SIG-M5 treated with dmso at 0.1 percent for 504 hours (cell line): ENCODE data around the gene DHCR24.

Experiments used
- DNase-seq: peaks from one replicate; lab custom pipeline; 2025; ENCODE audit not compliant: unreplicated experiment; lab: John Stamatoyannopoulos, UW

DHCR24 gene

DNA sequence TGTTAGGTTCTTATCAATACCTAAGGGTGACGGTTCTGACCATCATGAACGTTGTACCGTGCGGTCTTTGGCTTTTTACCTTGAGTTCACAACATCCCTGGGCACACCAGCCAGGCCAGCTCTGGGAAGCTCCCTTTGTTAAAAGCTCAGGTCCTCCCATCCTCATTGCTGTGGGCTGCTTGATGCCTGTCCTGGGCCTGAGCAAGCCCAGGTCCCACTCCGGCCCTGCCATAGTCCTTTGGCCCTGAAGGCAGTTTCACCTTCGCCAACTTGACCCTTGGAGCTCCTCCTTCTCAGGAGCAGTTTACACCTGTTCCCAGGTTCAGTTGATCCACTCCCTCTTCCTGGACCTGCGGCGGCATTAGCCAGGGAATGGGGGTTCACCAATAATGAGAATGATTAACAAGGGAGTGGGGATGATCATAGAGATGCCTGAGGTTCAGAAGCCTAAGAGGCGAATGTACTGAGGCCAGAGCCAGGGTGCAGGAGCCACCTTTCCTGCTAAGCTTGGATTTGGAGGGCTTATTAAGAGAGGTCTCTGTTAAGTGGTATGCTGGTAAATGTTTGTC, 40.2 kb downstream of the DHCR24 start:
- DNase-seq = no peak

DNA sequence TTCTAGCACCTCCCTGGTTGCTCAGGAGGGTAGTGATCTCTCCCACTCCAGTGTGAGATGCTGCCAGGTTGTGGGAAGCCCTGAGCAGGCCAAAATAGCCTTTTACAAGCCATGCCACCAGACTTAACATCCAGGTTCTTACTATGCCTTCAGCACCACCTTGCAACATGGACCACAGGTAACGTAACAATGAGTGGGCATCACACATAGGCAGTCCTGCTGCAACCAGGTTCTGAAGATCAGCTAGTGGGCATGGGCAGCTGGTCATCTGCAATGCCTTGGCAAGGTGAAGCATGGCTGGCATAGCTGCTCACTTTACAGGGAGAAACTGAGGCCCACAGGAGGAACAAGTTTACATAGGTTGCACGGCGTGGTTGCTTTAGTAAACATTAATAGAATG, 40.7 kb downstream of the DHCR24 start:
- no peak for DNase-seq

DNA sequence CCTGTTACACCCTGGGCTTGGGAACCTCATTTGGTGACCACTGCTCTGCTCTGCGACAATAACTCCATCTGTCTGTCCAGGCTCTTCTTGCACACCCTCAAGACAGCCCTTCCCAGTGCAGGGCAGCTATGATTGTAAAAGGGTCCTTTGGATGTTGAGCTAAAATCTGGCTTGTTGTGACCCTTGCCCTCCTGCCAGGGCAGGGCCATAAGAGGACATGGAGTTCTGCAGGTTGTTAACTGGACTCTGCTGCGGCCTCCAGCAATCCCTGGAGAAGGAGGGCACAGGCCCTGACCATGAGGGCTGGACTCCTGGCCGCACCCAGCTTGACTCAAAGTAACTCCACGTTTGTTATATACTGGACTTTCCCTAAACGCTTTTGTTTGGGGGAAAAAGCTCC, 41.2 kb downstream of the DHCR24 start:
- DNase-seq = no peak

DNA sequence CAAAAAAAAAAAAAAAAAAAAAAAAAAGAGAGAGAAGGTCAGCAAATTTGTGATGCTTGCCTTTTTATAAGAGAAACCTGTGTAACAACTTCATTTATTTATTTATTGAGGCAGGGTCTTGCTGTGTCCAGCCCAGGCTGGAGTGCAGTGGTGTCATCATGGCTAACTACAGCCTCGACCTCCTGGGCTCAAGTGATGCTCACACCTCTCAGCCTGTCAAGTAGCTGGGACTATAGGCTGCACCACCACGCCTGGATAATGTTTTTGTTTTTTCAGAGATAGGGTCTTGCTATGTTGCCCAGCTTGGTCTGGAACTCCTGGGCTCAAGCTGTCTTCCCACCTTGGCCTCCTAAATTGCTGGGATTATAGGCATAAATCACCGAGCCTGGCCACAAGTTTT, 42.4 kb downstream of the DHCR24 start:
- no peak for DNase-seq

DNA sequence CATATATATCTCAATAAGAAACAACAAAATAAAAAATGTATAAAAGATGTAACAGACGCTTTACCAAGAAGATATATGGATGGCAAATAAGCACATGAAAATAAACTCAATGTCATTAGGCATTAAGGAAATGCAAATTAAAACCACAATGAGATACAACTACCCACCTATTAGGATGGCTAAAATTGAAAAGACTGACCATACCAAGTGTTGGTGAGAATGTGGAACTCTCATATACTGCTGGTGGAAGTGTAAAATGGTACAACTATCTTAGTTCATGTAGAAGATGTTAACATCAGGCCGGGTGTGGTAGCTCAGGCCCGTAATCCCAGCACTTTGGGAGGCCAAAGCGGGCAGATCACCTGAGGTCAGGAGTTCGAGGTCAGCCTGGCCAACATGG, 43.5 kb downstream of the DHCR24 start:
- DNase-seq = no peak

DNA sequence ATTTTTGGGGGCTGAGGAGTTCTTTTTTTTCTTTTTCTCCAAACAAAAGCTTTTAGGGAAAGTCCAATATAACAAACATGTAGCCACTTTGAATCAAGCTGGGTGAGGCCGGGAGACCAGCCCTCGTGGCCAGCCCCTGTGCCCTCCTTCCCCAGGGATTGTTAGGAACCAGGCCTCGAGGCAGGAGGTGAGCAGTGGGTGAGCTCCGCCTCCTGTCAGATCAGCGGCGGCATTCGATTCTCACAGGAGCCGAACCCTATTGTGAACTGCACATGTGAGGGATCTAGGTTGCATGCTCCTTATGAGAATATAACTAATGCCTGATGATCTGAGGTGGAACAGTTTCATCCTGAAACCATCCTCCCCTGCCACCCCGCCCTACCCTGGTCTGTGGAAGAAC, 44.0 kb downstream of the DHCR24 start:
- no peak for DNase-seq

DNA sequence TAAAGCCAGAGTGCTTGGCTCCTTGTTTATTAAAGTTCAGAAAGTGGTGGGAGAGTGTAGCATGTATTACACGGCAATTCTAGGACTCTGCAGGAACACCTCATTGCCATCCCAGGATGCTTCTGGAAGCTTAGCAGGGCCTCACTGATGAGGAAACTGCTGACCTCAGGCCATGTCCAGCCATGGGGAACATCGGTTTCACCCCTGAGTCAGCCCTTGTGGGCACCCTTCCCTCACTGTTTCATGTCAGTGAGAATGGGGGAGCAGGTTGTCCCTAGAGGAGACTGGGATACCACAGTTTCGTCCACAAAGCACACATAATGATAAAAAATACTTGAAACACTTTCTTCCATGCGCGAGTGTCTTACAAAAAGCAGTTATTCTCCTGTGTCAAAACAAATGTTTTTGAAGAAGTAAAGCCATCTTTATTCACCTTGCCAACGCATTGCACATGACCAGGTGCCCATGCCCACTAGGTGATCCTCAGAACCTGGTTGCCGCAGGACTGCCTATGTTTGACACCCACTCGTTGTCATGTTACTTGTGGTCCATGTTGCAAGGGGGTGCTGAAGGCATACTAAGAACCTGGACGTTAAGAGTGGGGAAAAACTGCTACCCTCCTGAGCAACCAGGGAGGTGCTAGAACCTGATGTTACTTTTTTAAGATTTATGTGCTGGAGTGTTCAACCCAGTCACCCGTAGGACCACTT, 44.6 kb downstream of the DHCR24 start:
- DNase-seq = no peak

DNA sequence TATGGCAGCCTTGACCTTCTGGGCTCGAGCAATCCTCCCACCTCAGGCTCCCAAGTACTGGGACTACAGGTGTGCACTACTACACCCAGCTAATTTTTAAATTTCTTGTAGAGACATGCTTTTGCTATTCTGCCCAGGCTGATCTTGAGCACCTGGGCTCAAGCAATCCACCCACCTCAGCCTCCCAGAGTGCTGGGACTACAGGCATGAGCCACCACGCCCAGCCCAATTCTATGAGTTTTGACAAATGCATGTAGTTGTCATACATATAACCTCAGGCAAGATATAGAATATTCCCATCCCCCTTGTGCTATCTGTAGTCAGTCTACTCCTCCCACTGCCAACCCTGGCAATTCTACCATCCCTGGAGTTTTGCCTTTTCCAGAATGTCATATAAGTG, 47.2 kb downstream of the DHCR24 start:
- no peak for DNase-seq

DNA sequence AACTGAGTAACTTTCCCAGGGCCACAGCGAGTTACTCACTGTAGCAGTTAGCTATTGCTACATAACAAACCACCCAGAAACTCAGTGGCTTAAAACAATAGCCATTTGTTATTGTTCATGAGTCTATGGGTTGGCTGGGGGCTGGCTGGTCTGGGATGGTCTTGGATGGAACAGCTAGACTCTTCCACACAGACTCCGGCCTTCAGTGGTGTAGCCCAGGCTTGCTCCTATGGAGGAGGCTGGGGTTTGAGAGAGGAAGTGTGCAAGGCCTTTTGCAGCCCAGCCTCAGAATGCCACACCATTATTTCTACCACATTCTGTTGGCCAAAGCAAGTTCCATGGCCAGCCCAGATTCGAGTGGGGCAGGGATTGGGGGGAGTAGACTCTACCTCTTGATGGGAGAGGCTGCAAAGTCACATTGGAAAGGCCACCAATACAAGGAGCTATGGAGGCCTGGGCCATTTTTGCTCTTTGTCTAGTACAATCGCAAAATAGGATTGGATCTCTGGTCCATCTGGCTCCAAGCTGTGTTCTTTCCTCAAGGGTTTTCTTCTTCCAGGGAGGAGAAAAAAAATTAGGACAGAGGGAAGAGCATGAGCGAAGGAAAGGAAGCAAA, 48.3 kb downstream of the DHCR24 start:
- DNase-seq = no peak

DNA sequence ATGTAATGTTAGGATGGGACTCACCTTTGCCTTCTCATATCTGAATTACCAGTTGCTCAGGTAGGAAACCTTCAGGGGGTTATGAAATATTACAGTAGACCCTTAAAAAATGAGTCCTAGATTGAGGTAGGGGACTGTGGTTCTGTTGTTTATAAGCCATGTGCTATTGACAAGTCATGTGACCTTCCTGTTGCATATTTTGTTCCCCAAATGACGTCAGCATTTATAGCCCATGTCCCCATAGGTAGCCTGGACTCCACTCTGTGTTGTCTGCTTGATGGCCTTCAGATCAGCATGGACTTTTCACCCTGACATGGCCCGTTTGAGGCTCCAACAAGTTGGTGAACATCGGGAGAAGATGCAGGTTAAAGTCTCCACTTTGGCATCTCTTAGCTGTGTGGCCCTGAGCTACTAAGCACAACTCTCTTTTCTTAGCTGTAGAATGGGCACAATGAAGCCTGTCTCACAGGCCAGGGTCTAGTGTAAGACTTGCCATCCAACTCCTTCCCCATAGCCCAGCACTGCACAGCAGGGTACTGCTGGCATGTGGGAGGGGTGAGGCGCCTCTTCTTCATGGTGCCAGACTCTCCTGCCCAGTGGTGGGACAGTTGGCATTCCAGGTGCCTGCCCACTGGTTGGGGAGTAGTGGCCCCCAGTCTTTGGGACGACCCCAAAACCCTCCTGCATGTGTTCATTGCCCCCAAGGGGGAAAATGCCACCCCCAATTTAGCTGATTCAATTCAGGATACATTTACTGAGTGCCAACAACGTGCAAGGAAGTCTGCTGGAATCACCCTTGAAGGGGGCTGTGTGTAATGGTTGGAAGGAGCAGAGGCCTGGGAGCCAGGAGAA, 49.8 kb downstream of the DHCR24 start:
- DNase-seq = no peak

DNA sequence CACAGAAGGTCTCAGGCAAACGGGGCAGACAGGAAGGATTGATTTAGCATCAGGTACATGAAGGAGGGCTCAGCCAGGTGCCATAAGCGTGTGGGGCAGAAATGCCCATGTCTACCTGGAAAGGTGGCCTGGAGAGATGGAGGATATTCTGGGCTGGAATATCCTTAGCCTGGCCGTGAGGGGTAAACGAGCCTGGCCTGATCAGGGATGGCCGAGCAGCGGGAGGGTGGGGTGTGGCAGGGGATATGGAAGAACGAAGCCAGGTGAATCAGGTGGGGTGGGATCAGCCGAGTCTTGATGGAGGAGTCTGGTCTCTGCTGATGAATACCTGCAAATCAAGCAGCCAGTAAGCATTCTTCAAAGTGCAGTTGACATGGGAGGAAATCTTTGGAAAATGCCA, 50.4 kb downstream of the DHCR24 start:
- no peak for DNase-seq

DNA sequence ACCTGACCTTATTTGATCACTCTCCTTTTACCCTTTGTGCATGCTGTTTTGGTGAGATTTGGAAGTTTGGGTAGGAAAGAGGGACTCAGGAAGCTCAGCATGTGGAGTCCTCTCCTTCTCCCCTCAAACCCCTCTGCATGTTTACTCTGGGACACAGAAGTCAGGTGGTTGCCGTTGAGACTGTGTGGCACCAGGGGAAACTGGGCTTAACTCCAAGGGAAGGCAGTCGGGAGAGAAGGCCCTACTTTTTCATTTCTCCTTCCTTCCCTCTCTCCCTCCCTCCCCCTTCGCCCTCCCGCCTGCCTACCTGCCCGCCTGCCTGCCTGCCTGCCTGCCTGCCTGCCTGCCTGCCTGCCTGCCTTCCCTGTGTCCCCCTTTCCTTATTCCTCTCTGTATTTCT, 51.0 kb downstream of the DHCR24 start:
- DNase-seq = no peak

DNA sequence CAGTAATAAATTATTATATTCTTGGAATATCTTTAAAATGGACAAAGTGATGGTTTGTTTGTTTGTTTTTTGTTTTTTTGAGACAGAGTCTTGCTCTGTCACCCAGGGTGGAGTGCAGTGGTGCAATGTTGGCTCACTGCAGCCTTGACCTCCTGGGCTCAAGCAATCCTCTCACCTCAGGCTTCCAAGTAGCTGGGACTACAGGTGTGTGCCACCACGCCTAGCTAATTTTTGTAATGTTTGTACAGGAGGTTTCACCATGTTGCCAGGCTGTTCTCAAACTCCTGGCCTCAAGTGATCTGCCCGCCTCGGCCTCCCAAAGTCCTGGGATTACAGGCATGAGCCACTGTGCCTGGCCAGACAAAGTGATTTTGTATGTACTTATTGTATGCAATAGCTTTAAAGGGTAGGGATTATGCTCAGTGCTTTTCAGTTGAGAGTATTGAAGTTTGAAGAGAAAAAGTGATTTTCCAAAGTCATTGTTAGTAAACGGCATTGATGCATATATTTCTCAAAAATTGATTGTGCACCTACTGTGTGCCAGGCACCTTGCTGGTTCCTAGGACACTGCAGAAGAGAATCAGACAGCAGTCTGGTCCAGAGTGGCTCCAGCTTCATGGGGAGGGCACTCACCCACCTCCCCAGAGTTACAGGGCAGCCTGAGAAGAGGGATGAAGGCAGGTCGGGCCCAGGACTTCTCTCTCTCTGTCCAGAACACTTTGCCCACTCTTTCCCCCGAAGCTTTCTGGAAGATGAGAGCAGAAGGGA, 51.7 kb downstream of the DHCR24 start:
- no peak for DNase-seq

DNA sequence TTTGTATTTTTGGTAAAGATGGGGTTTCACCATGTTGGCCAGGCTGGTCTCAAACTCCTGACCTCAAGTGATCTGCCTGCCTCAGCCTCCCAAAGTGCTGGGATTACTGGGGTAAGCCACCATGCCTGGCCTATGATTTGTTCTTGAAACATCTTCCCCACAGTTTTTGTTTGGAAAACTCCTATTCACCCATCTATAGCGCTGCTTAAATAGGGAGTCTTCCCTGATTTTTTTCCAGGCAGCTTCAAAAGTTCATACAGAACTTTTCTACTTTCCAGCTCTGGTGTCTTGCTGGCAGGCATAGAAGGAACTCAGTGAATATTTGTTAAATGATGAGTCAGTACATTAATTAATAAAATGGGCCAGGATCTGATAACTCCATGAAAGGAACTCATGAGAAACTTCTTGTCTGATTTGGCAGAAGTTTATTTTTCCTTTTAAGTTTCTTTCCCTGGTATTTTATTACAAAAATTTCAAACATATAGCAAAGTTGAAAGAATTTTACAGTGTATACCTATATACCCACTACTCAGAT, 52.9 kb downstream of the DHCR24 start:
- no peak for DNase-seq

DNA sequence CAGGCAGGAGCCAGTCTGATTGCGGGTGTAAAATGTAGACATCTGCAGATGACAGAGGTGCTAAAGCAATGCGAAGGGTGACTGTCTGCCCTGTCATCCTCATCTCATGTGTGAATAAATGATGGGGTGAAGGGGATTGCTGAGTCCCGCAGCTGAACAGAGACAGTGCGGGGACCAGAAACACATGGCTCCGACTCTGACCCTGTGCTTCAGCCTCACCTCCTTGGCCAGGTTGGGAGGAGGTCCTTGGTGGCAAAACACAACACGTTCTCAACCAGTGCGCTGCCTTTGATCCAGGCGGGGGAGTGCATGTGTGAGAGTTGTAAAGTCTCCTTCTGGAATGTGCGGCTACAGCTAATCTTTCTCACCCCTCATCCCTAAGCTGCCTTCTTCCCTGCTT, 53.9 kb downstream of the DHCR24 start:
- DNase-seq = no peak

DNA sequence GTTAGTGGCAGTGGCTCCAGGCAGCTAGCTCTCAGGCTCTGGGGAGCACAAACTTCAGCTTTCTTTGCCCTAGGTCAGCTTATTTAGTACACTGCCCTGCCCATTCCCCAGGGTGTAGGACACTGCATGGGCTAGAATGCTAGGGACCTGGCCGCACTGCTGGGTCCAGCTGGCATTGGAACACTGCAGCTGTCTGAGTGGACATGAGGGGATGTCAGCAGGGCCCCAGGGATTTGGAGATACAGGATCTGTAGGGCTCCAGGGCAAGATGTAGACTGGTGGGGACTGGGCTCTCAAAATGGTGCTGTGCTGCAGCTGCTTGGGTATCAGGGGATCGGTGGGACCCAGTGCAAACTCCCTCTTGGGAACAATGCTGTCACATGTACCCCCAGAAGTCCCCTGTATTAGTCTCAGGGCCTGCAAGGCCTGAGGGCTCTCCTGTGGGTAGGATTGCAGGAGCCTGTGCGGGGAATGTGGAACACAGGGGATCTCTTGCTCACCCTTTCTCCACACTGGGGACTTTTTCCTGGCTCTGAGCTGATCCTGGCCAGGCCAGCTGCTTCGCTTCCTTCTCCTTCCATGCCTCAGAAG, 60.7 kb downstream of the DHCR24 start:
- DNase-seq = no peak

DNA sequence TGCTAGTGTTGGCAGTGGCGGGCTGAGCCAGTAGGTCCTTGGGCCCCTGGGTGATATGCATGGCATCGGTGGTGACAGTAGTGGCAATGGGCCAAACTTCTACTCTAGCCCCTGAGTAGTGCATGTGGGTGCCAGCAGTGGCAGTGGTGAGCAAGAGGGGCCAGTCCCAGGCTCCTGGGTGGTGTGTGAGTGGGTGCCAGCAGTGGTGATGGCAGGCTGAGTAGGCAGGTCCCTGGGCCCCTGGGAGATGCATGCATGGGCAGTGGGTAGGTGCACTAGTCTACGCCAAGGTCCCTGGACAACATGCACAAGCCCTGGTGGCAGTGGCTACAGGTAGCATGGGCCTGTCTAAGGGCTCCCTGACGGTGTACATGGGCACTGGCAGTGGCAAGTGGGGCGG, 61.3 kb downstream of the DHCR24 start:
- DNase-seq = no peak

DNA sequence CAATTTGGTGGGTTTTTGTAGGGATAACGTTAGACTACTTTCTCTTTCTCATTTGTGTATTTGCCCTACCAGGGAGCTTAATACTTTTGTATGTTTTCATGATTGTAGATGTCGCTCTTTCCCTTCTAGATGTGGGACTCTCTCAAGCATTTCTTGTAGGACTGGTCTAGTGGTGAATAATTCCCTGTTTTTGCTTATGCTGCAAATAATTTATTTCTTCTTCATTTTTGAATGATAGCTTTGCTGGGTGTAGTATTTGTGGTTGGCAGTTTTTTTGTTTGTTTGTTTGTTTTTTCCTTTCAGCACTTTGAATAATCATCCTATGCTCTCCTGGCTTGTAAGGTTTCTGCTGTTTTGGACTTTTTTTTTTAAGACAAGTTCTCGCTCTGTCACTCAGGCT, 63.3 kb downstream of the DHCR24 start:
- no peak for DNase-seq

DNA sequence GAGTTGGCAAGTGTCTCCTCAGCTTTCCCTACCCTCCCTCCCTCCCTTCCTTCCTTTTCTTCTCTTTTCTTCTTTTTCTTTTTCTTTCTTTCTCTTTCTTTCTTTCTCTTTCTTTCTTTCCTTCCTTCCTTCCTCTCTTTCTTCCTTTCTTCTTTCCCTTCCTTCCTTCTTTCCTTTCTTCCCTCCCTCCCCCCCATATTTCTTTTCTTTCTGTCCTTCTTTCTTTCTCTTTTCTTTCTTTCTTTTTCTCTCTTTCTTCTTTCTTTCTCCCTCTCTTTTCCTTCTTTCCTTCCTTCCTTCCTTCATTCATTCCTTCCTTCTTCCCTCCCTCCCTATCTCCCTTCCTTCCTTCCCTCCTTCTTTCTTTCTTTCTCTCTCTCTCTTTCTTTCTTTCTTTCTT, 67.3 kb downstream of the DHCR24 start:
- DNase-seq = no peak

DNA sequence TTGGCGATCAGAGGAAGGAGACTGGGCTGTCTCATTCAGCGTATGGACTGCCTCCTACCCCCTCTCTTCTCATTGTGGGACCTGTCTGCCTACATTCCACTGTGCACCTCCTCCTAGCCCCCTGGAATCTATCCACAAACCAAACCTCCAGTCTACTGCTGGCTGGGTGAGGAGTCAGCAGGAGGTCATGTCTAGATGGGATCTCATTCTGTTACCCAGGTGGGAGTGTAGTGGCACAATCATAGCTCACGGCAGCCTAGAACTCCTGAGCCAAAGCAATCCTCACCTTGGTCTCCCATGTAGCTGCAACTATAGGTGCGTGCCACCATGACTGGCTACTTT, 67.8 kb downstream of the DHCR24 start:
- DNase-seq = no peak
